GM19395 (cell line): ENCODE measurements around the gene PAX8.

ENCODE experiments used
- ATAC-seq: cut with Tn5 transposase; IDR thresholded peaks from one replicate; pipeline ENCODE4 v1.9.1; 2021; ENCODE audit warnings: mild to moderate bottlenecking, moderate library complexity; ENCODE audit not compliant: unreplicated experiment

The PAX8 gene

GRCh38 chr2:113187771-113188170 lies 91.0 kb downstream of the PAX8 start:
- ATAC-seq = no peak

GRCh38 chr2:113186433-113186796 lies 92.3 kb downstream of the PAX8 start:
- ATAC-seq = no peak

GRCh38 chr2:113185664-113186432 lies 92.9 kb downstream of the PAX8 start:
- ATAC-seq = no peak

- ATAC-seq = no peak
Measured at GRCh38 chr2:113184531-113185230, 94.0 kb downstream of the PAX8 start.

GRCh38 chr2:113183703-113184102 lies 95.0 kb downstream of the PAX8 start:
- no peak for ATAC-seq

GRCh38 chr2:113183264-113183663 lies 95.5 kb downstream of the PAX8 start:
- no peak for ATAC-seq

GRCh38 chr2:113182471-113183260 lies 96.1 kb downstream of the PAX8 start:
- ATAC-seq = no peak

GRCh38 chr2:113181258-113182051 lies 97.3 kb downstream of the PAX8 start:
- ATAC-seq = no peak

- no peak for ATAC-seq
Measured at GRCh38 chr2:113180131-113180946, 98.4 kb downstream of the PAX8 start.

GRCh38 chr2:113179446-113180045 lies 99.2 kb downstream of the PAX8 start:
- ATAC-seq = no peak

GRCh38 chr2:113178891-113179290 lies 99.8 kb downstream of the PAX8 start:
- no peak for ATAC-seq

GRCh38 chr2:113178069-113178746 lies 100.5 kb downstream of the PAX8 start:
- no peak for ATAC-seq

- ATAC-seq = no peak
Measured at GRCh38 chr2:113176696-113177355, 101.9 kb downstream of the PAX8 start.

- no peak for ATAC-seq
Measured at GRCh38 chr2:113175736-113176695, 102.7 kb downstream of the PAX8 start.

- ATAC-seq = peak; percentile 73
Measured at GRCh38 chr2:113175042-113175628, 103.6 kb downstream of the PAX8 start.

- ATAC-seq = no peak
Measured at GRCh38 chr2:113174376-113174750, 104.4 kb downstream of the PAX8 start.
